Testis (tissue), 3 donors: ENCODE results near the gene SCARB2. TPM values are rescaled to one million over a fixed set of nuclear protein-coding genes. Genes with fewer than 3 reads are reported as not detected.

Source experiments
- DNase-seq: peaks from one replicate; pipeline ENCODE4 v3.0.0-alpha.2; 2019
- H3K27ac ChIP-seq, 2 donors: fragments of 200-600 bp; sonication (generic); one replicate each; pipeline ENCODE4 v1.5.1; 2019
- H3K27me3 ChIP-seq: fragments of 200-600 bp; sonication (generic); one replicate; pipeline ENCODE4 v1.5.1; 2019
- H3K36me3 ChIP-seq: fragments of 200-600 bp; sonication (generic); one replicate; pipeline ENCODE4 v1.5.1; 2017; ENCODE audit warnings: low read depth; ENCODE audit errors: missing control alignments
- H3K4me1 ChIP-seq: fragments of 200-600 bp; sonication (generic); one replicate; pipeline ENCODE4 v1.5.1; 2019
- H3K4me3 ChIP-seq, 2 donors: fragments of 200-600 bp; sonication (generic); one replicate each; pipeline ENCODE4 v1.5.1; 2017 to 2019
- H3K9me3 ChIP-seq: fragments of 200-600 bp; sonication (generic); one replicate; pipeline ENCODE4 v1.5.1; 2017
- CTCF ChIP-seq, 3 experiments: fragments of 450-650 bp in 2 of 3; fragments of 200-600 bp in 1 of 3; sonication (generic) in 1 of 3; IDR thresholded peaks; one replicate each; pipeline ENCODE4 v1.5.1; 2016 to 2019; ENCODE audit warnings: antibody characterized with exemption in 3 of 3, mild to moderate bottlenecking in 2 of 3, moderate library complexity in 1 of 3
- POLR2A ChIP-seq: fragments of 450-650 bp; IDR thresholded peaks from one replicate; pipeline ENCODE4 v1.6.1; 2017; ENCODE audit warnings: antibody characterized with exemption, mild to moderate bottlenecking, moderate library complexity
- WGBS, 2 donors: methylation state at CpG; one replicate each; pipeline ENCODE4 v1.1.5; 2018; 5-methylcytosine and 5-hydroxymethylcytosine counted together
- intact Hi-C: fragments of 100-400 bp; cut with DNase I; formaldehyde crosslinking; loops from one replicate; pipeline ENCODE4 v1.15.1; 2023; ENCODE audit warnings: low total_unique reads
- polyA plus RNA-seq: library from polyadenylated mRNA; stranded (reverse); fragments of 350-450 nt; fragmentation: Illumina TruSeq; extraction: RNeasy Lipid Tissue Mini Kit (QIAGEN cat#74804); gene quantifications from one replicate; pipeline ENCODE4 v1.2.3, GENCODE V29; 2014; ENCODE audit warnings: low read depth, low replicate concordance; ENCODE audit not compliant: insufficient read depth
- total RNA-seq, 2 donors: library from RNA; depleted of rRNA; stranded (reverse); fragments of >200 nt; gene quantifications; one replicate each; pipeline ENCODE4 v1.2.3, GENCODE V29; 2016

The SCARB2 gene
- total and polyA plus RNA-seq, 3 donors from 2014 or later = 79.0 to 115 (median 115) TPM

- H3K36me3 ChIP-seq = no peaks in the 10 kb centered on the region
- 84 to 97% methylated on average over 1 of the region's 1 CpG for WGBS, 2 donors
Observed at GRCh38 chr4:76175336-76175735, 38.3 kb downstream of the SCARB2 start.

GRCh38 chr4:76174216-76174615 is 39.4 kb downstream of the SCARB2 start:
- no peaks in the 10 kb centered on the region for H3K36me3 ChIP-seq
- no peak overlapping the region for H3K4me3 ChIP-seq
- 81 to 88% methylated on average over 6 of the region's 6 CpGs for WGBS, 2 donors
- intact Hi-C loops = no loop called here
- DNase-seq = no peak
- H3K27me3 ChIP-seq = no peaks in the 10 kb centered on the region
- TF ChIP-seq POLR2A = no peak
- no peak for TF ChIP-seq CTCF (IDR thresholded peaks at IDR 0.05)
- H3K9me3 ChIP-seq = no peaks in the 10 kb centered on the region
- H3K27ac ChIP-seq = no peak overlapping the region
- no peaks in the 10 kb centered on the region for H3K4me1 ChIP-seq

More at GRCh38 chr4:76175336-76175735, 38.3 kb downstream of the SCARB2 start:
- Histone ChIP-seq H3K4me3 (no peak overlapping the region), H3K4me1 (no peaks in the 10 kb centered on the region), H3K9me3 (no peaks in the 10 kb centered on the region), H3K27me3 (no peaks in the 10 kb centered on the region), H3K27ac (no peak overlapping the region)
- DNase-seq = no peak
- TF ChIP-seq CTCF (IDR thresholded peaks at IDR 0.05) (no peak), POLR2A (no peak)
- intact Hi-C loops = no loop called here

GRCh38 chr4:76168688-76169087 is 44.9 kb downstream of the SCARB2 start:
- no peaks in the 10 kb centered on the region for H3K9me3 ChIP-seq
- H3K4me3 ChIP-seq = no peak overlapping the region
- TF ChIP-seq CTCF (IDR thresholded peaks at IDR 0.05) = no peak
- TF ChIP-seq POLR2A = no peak
- H3K27me3 ChIP-seq = no peaks in the 10 kb centered on the region
- H3K27ac ChIP-seq = no peak overlapping the region
- WGBS, 2 donors = 96 to 100% methylated on average over 1 to 3 of the region's 3 CpGs
- DNase-seq = no peak
- no peaks in the 10 kb centered on the region for H3K4me1 ChIP-seq
- no peaks in the 10 kb centered on the region for H3K36me3 ChIP-seq
- intact Hi-C loops = no loop called here

- TF ChIP-seq CTCF (IDR thresholded peaks at IDR 0.05) = no peak
- TF ChIP-seq POLR2A = no peak
- WGBS, 2 donors = 90% methylated on average over 3 of the region's 3 CpGs
- Histone ChIP-seq H3K4me3 (no peak overlapping the region), H3K27me3 (no peaks in the 10 kb centered on the region), H3K36me3 (no peaks in the 10 kb centered on the region), H3K9me3 (no peaks in the 10 kb centered on the region), H3K4me1 (no peaks in the 10 kb centered on the region), H3K27ac (no peak overlapping the region)
- no peak for DNase-seq
- intact Hi-C loops = no loop called here
Observed at GRCh38 chr4:76166480-76166879, 47.1 kb downstream of the SCARB2 start.

- intact Hi-C loops = no loop called here
- H3K27ac ChIP-seq = no peak overlapping the region
- DNase-seq = no peak
- 31 to 54% methylated on average over 2 of the region's 2 CpGs for WGBS, 2 donors
- H3K27me3 ChIP-seq = no peaks in the 10 kb centered on the region
- no peak overlapping the region for H3K4me3 ChIP-seq
- H3K4me1 ChIP-seq = peaks cover 12% of the 10 kb centered on the region
- no peak for TF ChIP-seq CTCF (IDR thresholded peaks at IDR 0.05)
- TF ChIP-seq POLR2A = no peak
- no peaks in the 10 kb centered on the region for H3K36me3 ChIP-seq
- H3K9me3 ChIP-seq = no peaks in the 10 kb centered on the region
Observed at GRCh38 chr4:76160355-76160754, 53.3 kb downstream of the SCARB2 start.
